Skeletal muscle tissue (tissue), 4 donors: Measurements from ENCODE around the gene BTC. TPM values are rescaled to one million over a fixed set of nuclear protein-coding genes. Genes with fewer than 3 reads are reported as not detected.

Source experiments
- H3K27ac ChIP-seq: one replicate; pipeline ENCODE4 v1.7.0; 2013; ENCODE audit warnings: mild to moderate bottlenecking, low read depth, low read length, inconsistent platforms
- H3K27me3 ChIP-seq, 3 donors: one replicate each; pipeline ENCODE4 v1.7.0; 2013; ENCODE audit warnings: low read length in 3 of 3; ENCODE audit not compliant: control insufficient read depth in 3 of 3, insufficient read depth in 3 of 3
- H3K36me3 ChIP-seq, 3 donors: one replicate each; pipeline ENCODE4 v1.7.0; 2013; ENCODE audit warnings: low read length in 3 of 3; ENCODE audit not compliant: control insufficient read depth in 3 of 3, insufficient read depth in 3 of 3
- H3K4me1 ChIP-seq, 3 donors: one replicate each; pipeline ENCODE4 v1.7.0; 2013; ENCODE audit warnings: low read length in 3 of 3, mild to moderate bottlenecking in 3 of 3; ENCODE audit not compliant: control insufficient read depth in 3 of 3, insufficient read depth in 3 of 3
- H3K4me3 ChIP-seq, 3 donors: one replicate each; pipeline ENCODE4 v1.7.0; 2013; ENCODE audit warnings: low read length in 3 of 3
- H3K9ac ChIP-seq, 3 donors: one replicate each; pipeline ENCODE4 v1.7.0; 2013; ENCODE audit warnings: low read length in 3 of 3, mild to moderate bottlenecking in 3 of 3, moderate library complexity in 2 of 3, low read depth in 1 of 3
- H3K9me3 ChIP-seq, 3 donors: one replicate each; pipeline ENCODE4 v1.7.0; 2013; ENCODE audit warnings: low read length in 3 of 3; ENCODE audit not compliant: control insufficient read depth in 3 of 3
- total RNA-seq: library from RNA; depleted of rRNA; stranded (reverse); fragments of >200 nt; gene quantifications from one replicate; pipeline ENCODE4 v1.2.3, GENCODE V29; 2014
- donor health status: Osteomylitis.

Gene BTC
- total RNA-seq, 1 donor from 2014 or later: 3.1 TPM

DNA sequence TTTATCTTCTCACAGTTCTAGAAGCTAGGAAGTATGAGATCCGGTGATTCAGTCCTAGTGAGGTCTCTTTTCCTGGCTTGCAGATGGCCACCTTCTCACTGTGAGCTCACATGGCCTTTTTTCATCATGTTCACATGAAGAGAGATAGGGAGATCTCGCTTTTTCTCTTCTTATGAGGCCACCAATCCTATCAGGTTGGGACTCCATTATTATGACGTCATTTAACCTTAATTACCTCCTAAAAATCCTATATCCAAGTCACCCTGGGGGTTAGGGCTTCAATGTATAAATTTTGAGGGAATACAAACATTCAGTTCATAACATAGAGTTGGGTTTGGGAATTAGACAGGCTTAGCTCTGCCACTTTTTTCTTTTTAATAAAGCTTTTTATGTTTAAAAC is 6.0 kb upstream of the BTC start:
- no peaks in the 10 kb centered on the region for H3K9me3 ChIP-seq
- H3K27ac ChIP-seq: no peak overlapping the region

DNA sequence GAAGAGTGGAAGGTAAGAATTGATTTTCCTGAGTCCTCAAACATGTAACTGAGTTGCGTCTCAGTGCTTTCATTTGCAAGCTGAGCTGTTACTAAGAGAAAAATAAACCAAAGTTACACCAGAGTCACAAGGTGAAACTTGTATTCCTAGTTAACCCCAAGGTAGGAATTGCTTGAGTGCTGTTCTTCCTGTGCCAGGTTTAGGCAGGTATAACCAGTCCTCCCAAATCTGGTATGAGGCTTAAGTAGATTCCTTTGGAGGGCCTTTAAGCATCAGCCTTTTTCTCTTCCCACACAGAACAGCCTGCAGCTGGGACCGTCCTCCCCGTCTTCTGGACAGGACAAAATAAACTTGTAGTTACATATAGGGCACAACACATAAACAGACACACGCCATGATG is 2.3 kb upstream of the BTC start:
- Histone ChIP-seq H3K9me3 (no peaks in the 10 kb centered on the region), H3K27me3 (peaks cover 8 to 15% (median 11%) of the 10 kb centered on the region in 3 donors), H3K4me3 (no peak overlapping the region), H3K9ac (no peak overlapping the region), H3K36me3 (no peaks in the 10 kb centered on the region), H3K27ac (no peak overlapping the region), H3K4me1 (peaks cover 0 to 5% (median 2%) of the 10 kb centered on the region in 3 donors)

More for the DNA sequence above, 6.0 kb upstream of the BTC start:
- H3K36me3 ChIP-seq: no peaks in the 10 kb centered on the region
- no peak overlapping the region for H3K4me3 ChIP-seq
- no peaks in the 10 kb centered on the region for H3K4me1 ChIP-seq
- H3K27me3 ChIP-seq: no peaks in the 10 kb centered on the region
- no peak overlapping the region for H3K9ac ChIP-seq

DNA sequence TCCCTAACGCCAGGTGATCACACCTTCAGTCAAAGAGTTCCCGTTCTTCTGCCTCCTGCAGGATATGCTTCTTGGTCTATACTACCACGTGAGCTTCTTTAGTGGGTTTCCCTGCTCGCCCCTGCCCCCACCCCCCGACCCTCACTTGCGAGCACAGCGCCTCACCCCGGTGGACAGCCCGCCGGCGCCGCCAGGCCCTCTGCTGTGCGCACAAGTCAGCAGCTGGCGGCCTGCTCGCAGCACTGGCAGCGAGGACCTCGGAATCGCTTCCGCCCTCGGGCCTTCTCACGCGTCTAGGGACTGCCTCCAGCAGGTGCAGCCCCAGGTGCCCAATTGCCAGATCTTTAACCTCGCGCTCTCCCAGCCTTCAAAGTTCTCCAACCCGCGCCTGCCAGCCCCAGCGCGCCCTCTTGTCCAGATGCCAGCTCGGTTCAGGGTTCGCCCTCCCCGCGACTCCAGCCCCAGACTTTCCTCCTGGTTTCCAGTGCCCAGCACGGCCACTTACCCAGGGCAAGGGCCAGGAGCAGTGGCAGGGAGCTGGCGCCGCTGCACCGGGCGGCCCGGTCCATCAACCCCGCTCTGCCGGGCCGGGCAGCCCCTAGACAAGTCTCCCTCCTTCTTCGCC is 454 bp downstream of the BTC start:
- peak overlapping the region; percentile 61 to 73 (median 65) for H3K9ac ChIP-seq
- no peaks in the 10 kb centered on the region for H3K36me3 ChIP-seq
- H3K4me1 ChIP-seq: peaks cover 0 to 5% (median 2%) of the 10 kb centered on the region in 3 donors
- no peak overlapping the region for H3K27ac ChIP-seq
- no peaks in the 10 kb centered on the region for H3K9me3 ChIP-seq
- H3K27me3 ChIP-seq: peaks cover 8 to 15% (median 11%) of the 10 kb centered on the region in 3 donors
- peak overlapping the region; percentile 60 to 71 (median 66) for H3K4me3 ChIP-seq

DNA sequence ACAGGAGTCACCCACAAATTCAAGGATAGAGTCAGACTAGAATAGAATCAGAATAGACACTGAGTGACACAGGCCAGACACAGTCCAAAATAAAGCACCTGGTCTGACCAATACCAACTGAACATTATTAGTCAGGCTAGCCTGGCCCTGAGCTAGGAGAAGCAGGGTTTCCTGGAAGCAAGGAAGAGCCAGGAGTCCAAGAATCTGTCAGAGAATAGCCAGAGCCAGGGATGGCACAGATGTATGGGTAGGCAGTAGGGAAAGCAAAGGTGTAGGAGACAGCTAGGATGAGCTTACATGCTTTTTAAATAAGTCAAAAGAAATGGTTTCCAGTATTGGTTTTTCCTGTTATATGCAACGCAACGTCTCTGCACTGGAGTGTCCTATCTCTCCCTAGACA is 3.7 kb downstream of the BTC start:
- Histone ChIP-seq H3K27me3 (peaks cover 8 to 15% (median 11%) of the 10 kb centered on the region in 3 donors), H3K4me1 (peaks cover 0 to 5% (median 2%) of the 10 kb centered on the region in 3 donors)

DNA sequence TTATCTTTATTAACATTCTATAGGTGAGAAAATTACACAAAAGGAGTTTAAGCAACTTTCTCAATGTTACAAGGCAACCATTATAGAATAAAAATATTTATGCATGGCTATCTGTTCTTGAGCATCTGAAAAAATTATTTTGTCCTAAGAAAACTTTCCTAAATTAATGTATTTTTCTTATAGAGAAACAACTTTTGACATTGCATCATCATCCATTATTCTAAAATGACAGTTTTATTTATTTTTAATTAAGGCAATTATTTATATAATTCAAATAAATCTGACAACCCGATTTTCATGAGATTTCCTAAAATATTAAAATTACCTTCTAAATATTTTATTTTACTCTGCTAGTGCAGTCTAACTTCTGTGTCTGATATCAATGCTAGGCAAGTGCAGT is 4.8 kb downstream of the BTC start:
- Histone ChIP-seq H3K4me3 (no peak overlapping the region), H3K27me3 (peaks cover 8 to 11% (median 8%) of the 10 kb centered on the region in 3 donors), H3K36me3 (no peaks in the 10 kb centered on the region)

More for the DNA sequence above, 3.7 kb downstream of the BTC start:
- no peak overlapping the region for H3K27ac ChIP-seq
- no peak overlapping the region for H3K4me3 ChIP-seq
- H3K9ac ChIP-seq: no peak overlapping the region
- no peaks in the 10 kb centered on the region for H3K9me3 ChIP-seq
- H3K36me3 ChIP-seq: no peaks in the 10 kb centered on the region

DNA sequence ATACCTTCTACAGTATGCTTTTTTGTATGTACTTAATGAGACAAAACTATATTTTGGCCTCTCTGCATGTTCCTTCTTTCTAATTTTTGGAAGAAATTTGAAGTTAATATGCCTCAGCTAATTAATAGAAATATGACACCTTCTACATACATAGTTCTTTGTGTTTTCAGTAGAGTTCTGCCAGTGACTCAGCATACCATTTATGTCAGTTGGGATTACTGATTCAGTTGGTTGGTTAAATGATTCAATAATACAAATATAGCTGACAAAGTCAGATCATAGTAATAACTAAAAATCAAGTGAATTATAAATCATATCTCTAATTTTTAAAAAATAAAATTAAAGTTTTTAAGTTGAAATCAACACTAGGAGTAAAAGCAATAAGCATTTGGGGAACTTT is 16.8 kb downstream of the BTC start:
- H3K4me3 ChIP-seq: no peak overlapping the region
- H3K9ac ChIP-seq: no peak overlapping the region
- no peaks in the 10 kb centered on the region for H3K9me3 ChIP-seq
- H3K36me3 ChIP-seq: no peaks in the 10 kb centered on the region
- H3K27ac ChIP-seq: no peak overlapping the region
- H3K27me3 ChIP-seq: no peaks in the 10 kb centered on the region
- no peaks in the 10 kb centered on the region for H3K4me1 ChIP-seq

More for the DNA sequence above, 4.8 kb downstream of the BTC start:
- H3K27ac ChIP-seq: no peak overlapping the region
- H3K9me3 ChIP-seq: no peaks in the 10 kb centered on the region
- no peak overlapping the region for H3K9ac ChIP-seq
- H3K4me1 ChIP-seq: peaks cover 0 to 5% (median 2%) of the 10 kb centered on the region in 3 donors

DNA sequence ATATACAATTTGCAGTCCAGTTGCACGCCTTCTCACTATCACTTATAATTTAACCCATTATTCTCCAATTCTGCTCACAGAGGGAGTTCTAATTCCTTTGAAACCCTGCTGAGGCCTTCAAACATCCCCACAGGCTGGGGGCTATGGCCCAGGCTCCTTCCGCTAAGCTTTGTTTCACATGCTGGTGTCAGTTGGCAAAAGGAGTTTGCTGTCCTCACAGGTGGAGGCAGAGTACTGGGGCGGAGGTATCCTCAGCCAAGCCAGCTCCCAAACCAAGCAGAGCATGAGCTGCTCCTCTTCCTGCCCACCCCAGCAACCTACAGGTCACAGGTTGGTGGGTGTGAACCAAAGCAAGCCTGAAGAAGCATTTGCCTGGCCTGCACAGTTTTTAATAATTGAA is 21.5 kb downstream of the BTC start:
- Histone ChIP-seq H3K27me3 (no peaks in the 10 kb centered on the region), H3K9me3 (no peaks in the 10 kb centered on the region), H3K4me1 (no peaks in the 10 kb centered on the region), H3K9ac (no peak overlapping the region), H3K4me3 (no peak overlapping the region), H3K36me3 (no peaks in the 10 kb centered on the region), H3K27ac (no peak overlapping the region)

DNA sequence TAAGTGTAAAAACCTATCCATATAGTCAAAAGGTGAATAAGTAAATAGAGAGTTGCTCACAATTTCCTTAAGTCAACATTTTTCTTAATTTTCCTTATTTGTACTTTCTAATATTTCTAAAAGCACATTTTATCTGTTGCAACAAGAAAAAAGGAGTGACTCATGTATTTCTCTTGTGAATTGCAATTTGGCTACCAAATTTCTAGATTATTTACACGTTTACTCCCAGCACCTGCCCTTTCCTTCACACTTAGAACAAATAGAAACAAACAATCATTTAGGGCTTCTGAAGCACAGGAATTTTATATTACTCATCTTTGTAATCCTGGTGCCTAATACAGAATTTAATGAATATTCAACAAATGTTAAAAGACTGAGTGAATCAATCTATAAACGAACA is 22.2 kb downstream of the BTC start:
- Histone ChIP-seq H3K27me3 (no peaks in the 10 kb centered on the region), H3K27ac (no peak overlapping the region), H3K9me3 (no peaks in the 10 kb centered on the region), H3K4me3 (no peak overlapping the region), H3K36me3 (no peaks in the 10 kb centered on the region), H3K4me1 (no peaks in the 10 kb centered on the region), H3K9ac (no peak overlapping the region)

DNA sequence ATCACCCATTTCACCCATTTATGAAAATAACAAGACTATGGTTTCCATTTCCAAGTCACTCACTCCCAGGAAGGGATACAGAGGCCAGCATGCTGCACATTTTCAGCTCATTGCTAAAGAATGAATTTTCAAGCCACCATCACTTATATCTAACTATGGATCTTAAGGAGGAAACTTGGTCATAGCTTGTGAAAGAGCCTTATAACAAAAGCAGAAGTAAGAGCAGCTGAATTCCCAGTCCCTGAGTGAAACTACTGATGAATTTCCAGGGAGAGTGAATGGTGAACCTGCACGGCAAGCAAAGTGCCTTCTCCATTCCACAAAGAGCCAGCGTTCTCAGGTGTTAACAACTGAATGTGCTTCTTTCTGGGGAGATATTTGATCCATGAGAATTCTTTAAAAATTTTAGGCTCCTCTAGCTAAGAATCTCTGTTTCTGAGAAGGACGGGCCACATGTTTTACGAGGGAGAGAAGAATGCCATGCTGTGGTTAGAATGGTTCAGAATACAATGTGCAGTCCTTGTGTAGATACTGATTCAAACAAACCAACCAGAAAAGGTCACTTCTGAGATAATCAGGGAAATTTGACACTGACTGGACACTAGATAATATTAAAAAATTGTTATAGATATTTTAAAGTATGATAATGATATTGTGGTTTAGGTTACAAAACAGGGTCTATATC is 24.0 kb downstream of the BTC start:
- Histone ChIP-seq H3K36me3 (no peaks in the 10 kb centered on the region), H3K9me3 (no peaks in the 10 kb centered on the region), H3K4me1 (no peaks in the 10 kb centered on the region), H3K27ac (no peak overlapping the region), H3K4me3 (no peak overlapping the region), H3K27me3 (no peaks in the 10 kb centered on the region), H3K9ac (no peak overlapping the region)

DNA sequence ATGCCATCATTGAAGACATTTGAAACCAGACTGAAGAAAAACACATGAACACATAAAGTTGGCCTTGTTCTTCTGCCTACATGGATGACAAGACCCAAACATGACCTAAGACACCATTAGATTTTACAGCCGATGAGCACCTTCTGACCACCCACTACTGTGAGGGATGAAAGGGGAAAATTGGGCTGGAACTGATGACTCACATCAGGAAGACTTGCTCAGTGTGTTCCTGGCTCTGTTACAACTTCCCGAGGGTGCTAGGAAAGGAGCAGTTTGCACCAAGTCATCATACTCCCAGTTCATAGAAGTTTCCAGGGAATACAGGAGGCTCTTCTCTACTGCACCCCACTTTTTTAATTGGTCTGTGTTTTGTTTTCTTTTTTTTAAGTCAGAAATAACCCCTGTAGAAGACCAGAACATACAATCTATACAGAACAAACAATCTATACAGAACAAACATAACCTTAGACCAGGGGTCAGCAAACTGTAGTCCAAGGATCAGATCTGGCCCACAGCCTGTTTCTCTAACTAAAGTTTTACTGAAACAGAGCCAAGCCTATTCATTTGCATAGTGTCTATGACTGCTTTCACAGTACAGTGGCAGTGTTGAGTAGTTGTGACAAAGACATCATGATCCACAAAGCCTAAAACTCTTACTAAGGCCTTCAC is 25.3 kb downstream of the BTC start:
- Histone ChIP-seq H3K27me3 (no peaks in the 10 kb centered on the region), H3K9ac (no peak overlapping the region), H3K27ac (no peak overlapping the region), H3K4me1 (no peaks in the 10 kb centered on the region), H3K36me3 (no peaks in the 10 kb centered on the region), H3K9me3 (no peaks in the 10 kb centered on the region), H3K4me3 (no peak overlapping the region)
